GM21529 (cell line): ENCODE measurements around the gene HOTAIR.

Source experiments
- ATAC-seq: cut with Tn5 transposase; IDR thresholded peaks from one replicate; pipeline ENCODE4 v1.9.1; 2021; ENCODE audit not compliant: unreplicated experiment

The HOTAIR gene

DNA sequence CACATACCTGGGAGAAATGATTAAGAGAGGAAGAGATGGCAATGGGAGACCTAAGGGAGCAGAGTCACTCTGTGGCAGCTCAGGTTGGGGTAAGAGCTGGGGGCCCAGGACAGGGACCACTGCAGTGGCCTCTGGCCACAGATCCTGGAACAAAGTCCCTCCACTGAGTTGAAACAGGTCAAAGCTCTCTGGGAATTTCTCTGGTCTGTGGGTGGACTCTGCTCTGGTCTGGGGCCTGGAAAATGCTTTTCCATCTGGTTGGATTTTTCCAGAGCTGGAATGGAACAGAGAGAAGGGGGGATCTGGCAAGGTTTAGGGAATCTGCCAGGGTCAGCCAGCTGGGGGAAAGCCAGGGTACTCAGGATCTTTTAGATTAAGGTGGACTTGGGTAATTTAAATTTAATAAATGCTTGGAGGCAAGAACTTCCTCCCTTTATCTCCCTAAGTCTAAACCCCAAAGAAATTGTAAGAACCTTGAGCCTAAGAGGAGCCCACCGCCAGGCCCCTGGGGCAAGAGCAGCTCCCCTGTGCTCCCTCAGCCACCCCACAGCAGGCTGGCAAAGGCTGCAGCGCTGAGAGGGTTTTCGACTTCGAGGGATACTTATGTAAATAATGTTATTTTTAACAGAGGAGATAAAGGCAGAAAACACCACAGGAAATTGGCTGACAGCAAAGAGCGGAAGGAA is 13.9 kb upstream of the HOTAIR start:
- ATAC-seq: no peak

DNA sequence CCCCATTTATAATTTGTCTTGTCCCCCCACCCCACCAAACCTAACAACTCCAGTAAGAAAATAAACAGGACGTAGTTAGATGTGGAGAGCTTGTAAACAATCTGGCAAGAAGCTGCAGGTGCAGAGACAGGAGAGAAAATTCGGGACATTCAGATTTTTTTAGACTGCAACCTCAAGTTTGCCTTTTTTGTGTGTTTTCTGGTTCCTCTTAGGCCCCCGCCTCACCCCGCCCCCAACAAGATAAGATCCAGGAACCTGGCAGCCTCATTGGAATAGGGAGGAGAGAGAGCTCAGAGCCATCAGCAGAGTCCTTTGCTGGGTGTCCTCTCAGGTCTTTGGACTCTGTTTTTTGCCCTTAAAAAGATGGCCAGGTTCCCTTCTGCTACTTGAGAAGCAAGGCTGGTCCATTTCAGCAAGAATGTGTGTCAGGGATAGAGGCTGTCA is 13.1 kb upstream of the HOTAIR start:
- no peak for ATAC-seq

DNA sequence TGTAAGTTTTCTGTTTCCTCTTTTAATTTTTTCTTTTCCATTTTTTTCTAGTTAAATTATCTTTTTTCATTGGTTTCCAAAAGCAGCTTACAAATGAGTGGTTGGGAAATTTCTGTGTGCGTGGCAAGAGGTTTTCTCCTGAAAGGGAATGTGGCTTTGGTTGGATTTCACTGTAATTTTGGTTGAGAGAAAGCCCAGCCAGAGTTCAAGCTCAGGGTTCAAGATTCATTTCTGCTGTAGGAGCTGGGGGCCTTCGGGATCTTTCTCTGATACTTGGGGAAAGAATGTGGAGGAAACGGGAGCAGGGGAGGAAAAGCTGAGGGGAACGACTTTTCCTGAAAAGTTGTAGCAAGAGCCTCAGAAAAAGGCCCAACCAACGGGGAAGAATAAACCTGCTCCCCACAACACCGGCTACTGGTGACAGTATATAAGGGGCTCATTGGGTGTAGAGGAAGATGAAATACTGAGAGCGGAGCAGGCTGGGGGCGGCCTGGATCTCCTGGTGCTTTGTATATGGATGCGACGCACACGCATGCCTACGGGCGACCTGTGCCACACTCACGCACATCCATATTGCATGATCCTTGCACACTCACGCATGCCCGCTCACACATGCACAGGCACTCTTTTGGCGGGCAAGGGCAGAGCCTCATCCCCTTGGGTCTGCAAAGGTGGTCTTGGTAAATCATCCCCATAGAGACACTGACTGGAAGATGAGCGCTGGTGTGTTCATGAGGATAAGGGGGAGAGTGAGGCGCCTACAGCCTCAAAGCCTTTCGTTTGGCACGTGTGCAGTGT is 12.1 kb upstream of the HOTAIR start:
- no peak for ATAC-seq

DNA sequence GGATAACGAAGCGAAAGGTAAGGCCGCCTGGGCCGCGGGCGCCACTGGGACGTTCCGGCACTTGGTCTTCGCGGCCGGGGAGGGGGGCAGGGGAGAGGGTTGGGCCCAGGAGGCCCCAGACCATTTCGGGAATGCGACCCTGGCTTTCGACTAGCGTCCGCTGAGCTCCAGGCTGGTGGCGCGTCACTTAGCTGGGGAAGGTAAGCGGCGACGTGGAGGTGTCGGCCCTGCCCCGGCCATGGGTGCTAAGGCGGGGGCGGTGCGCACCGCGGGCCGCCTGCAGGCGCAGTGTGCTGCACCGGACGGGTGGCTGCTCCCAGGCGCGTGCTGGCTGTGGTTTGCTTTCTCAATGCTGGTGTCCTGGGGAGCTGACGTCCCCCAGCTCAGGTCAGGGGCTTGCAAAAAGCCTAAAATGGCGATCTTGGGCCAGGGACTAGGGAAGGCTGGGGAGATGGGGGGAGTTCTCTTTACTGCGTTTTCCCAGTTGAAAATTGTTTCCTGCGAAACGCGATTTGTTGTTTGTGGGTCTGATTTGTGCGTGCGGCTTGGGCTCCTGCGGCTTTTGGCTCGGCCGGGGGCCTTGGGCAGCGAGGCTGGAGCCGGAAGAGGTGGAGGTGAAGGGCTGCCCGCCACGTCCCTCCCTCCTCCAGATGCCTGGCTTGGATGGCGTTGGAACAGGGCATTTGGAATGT is 11.4 kb upstream of the HOTAIR start:
- no peak for ATAC-seq

DNA sequence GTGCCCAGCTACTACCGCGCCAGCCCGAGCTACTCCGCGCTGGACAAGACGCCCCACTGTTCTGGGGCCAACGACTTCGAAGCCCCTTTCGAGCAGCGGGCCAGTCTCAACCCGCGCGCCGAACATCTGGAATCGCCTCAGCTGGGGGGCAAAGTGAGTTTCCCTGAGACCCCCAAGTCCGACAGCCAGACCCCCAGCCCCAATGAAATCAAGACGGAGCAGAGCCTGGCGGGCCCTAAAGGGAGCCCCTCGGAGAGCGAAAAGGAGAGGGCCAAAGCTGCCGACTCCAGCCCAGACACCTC is 10.9 kb upstream of the HOTAIR start:
- ATAC-seq: no peak

DNA sequence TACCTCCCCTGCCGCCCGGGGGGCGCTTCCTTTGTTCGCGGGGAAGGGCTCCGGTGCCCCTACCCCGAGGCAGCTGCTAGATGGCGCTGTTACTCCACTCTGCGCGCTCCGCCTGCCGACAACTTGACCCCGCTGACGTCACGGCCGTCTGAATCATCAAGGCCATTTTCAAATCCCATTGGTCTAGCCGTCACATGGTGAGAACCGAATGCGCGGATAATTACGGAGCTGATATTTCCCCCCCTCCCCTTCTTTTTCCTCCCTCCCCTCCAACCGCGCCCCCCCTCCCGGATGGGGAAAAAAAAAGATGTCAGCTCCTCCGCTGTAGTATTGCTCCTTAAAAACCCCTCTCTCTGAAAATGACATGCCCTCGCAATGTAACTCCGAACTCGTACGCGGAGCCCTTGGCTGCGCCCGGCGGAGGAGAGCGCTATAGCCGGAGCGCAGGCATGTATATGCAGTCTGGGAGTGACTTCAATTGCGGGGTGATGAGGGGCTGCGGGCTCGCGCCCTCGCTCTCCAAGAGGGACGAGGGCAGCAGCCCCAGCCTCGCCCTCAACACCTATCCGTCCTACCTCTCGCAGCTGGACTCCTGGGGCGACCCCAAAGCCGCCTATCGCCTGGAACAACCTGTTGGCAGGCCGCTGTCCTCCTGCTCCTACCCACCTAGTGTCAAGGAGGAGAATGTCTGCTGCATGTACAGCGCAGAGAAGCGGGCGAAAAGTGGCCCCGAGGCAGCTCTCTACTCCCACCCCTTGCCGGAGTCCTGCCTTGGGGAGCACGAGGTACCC is 10.3 kb upstream of the HOTAIR start, which contains the start of gene HOXC10:
HOXC10 (plus strand) TSS at position 246 of the 791 bp plus-strand sequence; CDS start at position 360, 114 bp downstream.
- ATAC-seq: no peak

DNA sequence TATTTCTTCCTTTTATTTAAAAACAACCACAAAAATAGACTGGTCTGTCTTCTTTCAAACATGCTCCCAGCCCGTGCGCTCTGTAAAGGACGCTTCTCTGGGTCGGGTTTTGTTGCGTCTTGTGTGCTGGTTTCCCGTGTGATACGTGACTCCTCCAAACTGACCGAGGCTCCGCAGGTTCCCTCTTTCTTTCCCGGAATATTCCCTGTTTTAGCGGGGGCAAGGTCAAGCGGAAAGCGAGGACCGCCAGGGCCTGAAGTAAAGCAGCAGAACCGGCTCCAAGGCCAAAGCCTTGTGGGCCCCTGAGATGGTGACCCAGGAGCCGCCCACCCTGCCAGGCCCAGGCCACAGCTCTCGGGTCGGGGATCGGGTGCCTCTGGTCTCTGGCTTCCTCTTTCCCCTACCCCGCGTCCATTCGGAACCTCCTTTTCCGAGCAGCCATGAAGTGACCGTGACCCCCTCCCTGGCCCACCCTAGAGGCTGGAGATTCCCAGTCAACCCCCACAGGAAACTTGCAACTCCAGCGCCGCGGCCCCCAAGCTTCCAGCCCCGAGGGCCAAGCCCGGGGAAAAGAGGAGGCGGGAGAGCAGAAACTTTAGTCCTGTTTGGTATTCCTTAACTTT is 9.3 kb upstream of the HOTAIR start:
- ATAC-seq: no peak

DNA sequence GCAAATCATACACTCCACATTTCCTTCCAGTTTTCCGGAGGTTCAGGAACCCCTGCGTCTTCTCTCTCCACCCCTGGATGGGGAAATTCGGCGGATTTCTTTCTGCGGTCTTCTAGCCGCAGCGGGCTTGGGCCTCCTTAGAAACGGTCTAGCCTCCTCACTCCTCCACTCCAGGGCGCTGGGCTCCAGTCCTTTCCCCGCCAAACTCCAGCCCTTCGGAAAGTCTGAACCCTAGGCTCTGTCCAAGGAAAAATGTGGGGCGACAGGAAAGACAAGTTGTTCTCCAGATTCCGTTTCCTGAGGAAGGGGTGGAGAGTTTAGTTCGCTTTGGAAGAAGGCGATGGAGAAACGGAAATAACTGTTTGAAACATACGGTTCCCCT is 8.8 kb upstream of the HOTAIR start:
- no peak for ATAC-seq

DNA sequence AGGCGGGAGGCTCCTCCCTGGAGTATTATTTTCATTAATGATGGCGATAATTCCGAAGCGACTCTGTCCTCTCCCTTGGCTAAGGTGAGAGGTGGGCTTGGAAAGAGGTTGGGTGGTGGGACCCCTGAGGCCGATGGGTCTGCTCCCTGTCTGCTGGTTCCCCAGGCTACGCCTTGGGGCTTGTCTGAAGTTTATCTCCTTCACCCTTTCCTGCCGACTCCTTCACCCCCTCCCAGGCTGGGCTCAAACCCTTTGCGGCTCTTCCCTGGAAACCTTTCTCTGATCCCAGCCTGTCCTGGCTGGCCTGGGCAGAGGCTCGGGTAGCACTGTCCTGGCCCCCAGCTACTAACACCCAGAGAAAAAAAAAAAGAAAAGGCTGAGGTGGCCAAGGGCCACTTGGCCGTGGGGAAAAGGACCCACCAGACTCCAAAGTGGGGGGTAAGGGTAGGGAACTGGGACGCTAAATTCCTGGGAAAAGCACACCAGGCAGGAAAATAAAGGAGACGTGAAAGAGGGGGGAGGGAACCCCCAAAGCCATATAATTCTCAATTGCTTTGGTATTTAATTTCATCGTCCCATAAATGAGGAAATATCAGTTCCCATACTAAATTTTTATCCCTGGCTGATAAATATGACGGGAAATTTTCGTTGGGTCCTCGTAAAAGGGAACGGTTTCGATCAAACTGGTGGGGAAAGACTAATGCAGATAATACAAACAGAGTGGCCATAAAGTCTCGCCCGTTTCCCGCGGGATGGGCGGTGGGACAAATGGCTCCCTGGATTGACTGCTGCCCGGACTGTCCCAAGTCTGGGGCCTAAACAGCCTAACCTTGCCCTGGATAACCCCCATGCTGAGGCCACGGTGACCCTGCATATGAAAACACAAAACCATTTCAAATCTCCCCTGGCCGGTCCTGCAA is 8.2 kb upstream of the HOTAIR start:
- no peak for ATAC-seq

DNA sequence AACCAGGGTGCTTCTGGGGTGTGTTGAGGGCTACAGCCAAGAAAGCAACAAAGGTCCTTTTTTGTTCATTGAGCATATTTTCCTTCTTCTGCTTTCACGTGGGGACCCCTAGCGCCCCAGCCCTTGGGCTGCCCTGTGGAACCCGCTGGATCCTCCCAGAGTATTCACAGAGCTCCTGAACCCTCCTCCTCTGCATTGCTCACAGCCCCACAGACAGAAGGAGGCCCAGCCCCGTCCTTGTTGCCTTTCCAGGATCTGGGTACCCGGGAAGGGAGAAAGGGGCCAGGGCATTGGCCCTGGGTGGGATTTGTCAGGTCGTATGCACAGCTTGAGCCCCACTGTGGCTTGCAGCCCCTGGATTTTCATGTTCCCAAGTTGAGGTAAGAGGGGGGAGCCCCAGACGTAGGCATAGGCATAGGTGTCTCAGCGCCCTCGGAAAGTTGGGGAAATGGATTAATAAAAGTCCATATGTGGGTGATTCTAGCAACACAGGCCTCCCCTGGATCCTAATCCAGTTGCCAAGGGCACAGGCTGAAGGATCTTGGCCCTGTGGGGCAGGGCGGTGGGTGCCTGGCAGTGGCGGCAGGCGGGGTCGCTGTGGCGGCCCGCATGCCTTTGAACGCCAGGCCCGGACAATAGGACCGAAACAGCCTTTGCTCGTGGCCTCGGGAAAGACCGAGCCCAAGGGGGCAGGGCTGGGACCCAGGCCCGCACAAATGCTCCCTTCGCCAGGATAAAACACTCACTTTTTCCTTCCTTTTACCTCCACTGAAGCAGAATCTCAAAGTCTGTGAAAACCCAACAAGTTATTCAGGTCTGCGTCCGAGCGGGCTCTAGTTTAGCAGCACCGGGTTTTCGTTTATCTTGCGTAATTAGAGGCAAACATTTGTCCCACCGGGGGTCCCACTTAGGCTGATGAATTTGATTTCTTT is 7.1 kb upstream of the HOTAIR start:
- no peak for ATAC-seq

DNA sequence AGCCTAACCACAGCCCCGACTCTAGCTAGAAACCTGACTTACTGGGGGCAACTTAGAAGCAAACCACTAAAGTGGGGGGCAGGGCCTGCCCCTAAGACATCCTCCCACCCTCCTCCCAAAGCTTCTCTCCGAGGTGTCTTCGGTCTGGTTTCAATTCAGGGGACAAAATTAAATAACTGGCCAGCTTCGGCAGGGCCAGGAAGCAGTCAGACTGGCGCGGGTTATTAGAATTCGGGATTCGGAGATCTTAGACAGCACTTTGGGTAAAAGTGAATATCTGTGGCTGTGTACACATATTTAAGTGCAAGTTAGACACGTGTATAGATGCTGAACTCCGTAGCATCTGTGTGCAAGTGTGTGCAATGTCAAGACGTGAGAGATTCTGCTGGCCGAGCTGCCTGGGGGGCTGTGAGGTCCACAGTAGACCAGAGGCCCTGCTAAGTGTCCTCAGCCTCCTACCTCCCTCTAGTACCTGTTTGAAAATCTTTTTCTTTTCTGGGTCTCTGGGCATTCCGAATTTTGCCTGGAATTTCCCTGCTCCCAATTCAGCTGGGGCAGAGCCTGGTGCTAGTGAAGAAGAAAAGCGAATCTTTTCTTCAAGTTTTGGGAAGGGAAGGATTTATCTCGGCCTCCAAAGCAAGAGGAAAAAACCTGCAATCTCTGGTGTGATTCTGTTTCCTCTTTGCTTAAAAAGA is 6.2 kb upstream of the HOTAIR start:
- ATAC-seq: no peak

DNA sequence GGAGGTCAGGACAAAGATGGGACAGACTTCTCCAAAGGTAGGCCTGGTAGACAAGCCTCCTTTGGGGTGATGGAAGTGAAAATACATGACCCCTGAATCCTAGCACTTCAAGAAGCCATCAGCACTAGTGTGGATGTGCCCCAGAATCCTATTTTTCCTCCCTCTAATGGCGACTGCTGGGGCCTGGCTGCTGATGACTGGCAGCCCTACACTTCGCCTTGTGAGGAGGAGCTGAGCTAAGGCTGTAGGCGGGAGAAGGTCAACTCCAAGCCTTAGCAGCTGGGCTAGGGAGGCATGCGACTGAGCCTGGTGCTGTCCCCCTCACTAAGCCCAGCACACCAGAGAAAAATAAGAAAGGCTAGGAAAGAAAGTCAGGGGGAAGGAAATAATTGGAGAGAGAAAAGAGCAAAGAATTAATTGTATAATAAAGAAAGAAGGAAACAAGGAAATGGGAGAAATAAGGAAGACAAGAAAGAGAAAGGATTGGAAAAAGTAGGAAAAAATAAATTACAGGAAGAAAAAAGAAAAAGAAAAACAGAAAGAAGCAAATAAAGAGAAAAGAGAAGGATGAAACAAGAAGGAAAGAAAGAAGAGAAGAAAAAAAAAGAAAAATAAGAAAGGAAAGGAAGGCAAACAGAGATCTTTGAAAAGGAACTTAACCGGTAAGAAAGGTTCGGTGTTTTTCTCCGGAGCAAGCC is 5.5 kb upstream of the HOTAIR start:
- no peak for ATAC-seq

DNA sequence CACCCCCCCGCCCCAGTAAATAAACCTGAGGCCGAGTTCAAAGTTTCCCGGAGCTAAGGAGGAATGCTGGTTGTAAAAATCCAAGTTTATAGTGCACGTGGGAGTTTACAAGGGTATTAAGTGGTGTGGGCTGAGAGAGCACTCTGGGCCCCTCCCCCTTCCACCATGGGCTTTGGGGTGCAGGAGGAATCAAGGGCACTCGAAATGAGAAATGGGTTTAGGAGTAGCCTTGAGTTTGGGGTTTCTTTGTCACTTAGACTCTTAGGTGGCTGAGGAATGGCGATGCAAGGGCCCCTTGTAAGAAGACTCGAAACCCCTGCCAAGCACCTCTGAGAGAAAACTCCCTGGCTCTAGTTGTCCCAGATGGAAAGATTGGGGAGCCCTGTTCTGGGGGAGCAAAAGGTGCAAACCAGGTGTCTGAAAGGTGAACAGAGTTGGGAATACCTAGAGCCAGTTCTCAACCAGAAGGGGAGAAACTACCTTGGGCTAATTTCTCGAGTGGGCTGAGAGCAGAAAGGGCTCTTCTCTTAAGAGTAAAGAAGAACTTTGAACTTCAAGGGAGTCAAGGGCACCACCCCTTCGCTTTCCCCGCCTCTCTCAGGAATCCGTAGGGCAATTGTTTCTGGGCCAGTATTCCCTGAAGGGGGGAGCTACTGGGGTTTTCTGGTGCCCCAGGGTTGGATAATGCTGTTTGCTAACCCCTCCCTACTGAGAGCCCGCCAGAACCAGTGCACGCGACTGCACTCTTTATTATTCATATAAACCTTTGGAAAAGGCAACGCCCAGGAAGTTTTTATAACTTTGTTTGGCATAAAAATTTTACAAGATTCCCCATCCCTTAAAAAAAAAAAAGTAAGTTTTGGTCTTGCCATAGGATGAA is 4.0 kb upstream of the HOTAIR start:
- ATAC-seq: no peak

DNA sequence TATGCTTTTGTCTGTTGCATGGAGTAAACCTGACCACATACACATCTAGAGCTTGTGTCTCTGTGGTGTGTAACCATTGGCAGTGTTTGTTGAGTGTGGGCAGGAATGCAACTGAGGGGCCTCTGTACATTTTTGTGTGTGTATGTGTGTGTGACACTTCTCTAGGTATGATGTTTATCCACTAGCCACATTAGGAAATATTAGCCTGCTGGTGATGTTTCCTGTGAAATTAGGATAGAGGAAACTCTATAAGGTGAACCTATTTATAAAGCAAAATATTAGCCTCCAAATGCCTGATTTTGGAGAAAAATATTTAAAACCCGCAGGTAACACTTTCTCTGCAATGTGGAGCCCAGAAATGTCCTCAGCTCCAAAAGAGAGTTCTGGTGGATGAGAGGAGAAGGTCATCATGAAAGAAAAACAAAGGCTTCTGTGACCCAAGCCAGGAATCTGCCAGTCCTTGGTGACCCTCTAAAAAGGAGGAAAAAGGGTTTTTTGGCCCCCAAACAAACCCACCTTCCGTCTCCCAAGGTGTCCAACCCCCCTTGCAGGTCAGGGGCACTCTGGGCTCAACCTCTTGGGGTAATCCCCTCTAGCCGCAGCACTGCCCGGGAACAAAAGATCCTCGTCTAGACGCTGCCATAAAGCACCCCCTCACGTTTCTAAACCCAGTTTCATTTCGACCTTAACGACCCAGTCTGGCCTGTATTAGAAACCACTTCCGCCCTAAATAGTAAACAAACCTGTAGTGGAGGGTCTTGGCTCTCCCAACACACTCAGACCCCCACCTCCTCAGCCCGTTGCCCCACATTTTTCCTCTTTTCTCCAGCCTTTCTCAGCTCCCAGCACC is 3.1 kb upstream of the HOTAIR start:
- ATAC-seq: no peak

DNA sequence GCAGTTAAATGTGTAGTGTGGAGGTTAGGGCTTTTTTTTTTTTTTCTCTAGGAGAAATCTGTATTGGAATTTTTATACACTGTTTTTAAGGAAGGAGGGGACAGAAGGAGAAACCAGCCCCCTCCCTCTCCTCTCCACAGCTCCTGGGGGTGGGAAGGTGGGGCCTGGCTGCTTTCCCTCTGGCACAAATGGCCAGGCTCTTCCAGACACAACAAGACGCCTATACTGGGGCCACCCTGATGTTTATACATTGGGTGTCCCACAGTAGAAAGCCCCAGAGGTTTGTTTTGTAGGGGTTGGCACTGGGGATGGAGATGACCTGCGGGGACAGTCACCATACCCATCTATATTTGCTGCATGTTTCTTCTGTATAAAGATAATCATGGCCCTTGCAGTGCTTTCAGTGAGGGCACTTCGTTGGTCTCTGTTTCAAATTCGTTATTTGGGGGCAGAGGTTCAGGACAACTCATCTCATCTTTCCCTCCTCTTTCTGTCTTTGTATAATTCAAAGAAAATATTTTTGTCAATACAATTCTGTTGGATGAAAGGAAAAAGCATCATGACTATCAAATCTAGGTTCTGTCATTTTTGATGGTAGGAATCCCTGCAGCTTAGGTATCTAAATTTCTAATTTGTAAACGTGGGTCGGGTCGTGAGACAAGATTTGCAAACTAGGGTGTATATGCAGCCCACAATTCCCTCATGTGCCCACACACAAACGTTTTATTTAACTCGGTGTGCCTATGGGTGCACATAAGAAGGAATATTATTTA is 2.3 kb upstream of the HOTAIR start:
- ATAC-seq: no peak
